ENCODE measurements around the gene PFKM. TPM values are rescaled to one million over a fixed set of nuclear protein-coding genes. Genes with fewer than 3 reads are reported as not detected.
"Not testable (repeated sequence)": the region's sequence is repeated elsewhere in the genome, so short reads cannot be mapped to it uniquely, and the experiment has no call there.

Gene PFKM
- total RNA-seq, 1 donor from 2014 or later: 33.9 TPM

DNA sequence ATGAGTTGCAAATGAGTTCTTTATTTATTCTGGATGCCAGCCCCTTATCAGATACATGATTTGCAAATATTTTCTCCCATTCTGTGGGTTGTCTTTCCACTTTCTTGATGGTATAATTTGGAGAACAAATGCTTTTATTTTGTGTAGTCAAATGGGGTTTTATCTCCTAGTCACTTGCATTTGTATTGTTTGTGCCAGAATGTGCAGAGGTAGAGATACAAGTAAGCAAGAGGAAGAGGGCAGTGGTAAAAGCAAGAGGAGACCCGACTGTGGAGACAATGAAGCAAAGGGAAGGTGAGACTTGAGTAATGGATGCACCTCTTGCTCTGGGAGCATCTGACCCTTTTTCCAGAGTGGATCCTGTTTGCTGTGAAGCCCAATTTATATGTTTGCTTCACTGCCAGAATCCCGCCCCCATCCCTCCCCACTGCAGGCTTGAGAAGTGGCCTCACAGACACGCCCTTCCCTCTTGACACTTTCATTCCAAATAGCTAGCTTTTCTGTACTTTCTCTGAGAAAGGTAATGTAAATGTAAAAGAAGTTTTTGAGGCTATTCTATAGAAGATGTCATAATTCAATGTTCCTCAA, 786 bp upstream of the PFKM start:
- Histone ChIP-seq H3K4me3 (ENCODE audit: low read depth, low read length) (peak overlapping the region; percentile 63), H3K27me3 (ENCODE audit: control insufficient read depth, insufficient read depth, low read length) (no peaks in the 10 kb centered on the region), H3K36me3 (ENCODE audit: control insufficient read depth, insufficient read depth, low read length) (peaks cover 2% of the 10 kb centered on the region)
- TF ChIP-seq, protein P1, sequence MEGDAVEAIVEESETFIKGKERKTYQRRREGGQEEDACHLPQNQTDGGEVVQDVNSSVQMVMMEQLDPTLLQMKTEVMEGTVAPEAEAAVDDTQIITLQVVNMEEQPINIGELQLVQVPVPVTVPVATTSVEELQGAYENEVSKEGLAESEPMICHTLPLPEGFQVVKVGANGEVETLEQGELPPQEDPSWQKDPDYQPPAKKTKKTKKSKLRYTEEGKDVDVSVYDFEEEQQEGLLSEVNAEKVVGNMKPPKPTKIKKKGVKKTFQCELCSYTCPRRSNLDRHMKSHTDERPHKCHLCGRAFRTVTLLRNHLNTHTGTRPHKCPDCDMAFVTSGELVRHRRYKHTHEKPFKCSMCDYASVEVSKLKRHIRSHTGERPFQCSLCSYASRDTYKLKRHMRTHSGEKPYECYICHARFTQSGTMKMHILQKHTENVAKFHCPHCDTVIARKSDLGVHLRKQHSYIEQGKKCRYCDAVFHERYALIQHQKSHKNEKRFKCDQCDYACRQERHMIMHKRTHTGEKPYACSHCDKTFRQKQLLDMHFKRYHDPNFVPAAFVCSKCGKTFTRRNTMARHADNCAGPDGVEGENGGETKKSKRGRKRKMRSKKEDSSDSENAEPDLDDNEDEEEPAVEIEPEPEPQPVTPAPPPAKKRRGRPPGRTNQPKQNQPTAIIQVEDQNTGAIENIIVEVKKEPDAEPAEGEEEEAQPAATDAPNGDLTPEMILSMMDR (IDR thresholded peaks at IDR 0.05; ENCODE audit: insufficient read depth, low read length, poor library complexity, severe bottlenecking): no peak
- DNase-seq (ENCODE audit: low read depth): no peak

DNA sequence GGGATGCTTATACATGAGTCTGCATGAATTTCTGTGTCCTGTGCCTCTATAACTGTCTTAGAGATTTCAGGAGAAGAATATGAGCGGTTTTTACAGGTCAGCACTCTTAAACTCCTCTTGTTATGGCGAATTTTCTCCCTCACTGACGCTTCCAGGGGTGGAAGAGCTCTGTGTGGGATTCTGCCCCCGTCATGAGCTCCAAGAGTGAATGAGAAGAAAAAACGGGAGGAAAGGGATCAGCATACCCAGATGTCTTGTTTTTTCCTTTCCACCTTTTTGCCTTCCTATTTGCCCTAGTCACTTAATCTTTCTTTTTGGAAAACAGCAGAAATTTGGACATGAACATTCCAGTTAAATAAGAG, 651 bp downstream of the PFKM start:
- TF ChIP-seq, protein P1 (IDR thresholded peaks at IDR 0.05; ENCODE audit: insufficient read depth, low read length, poor library complexity, severe bottlenecking): no peak
- Histone ChIP-seq H3K36me3 (ENCODE audit: control insufficient read depth, insufficient read depth, low read length) (peaks cover 2% of the 10 kb centered on the region), H3K4me3 (ENCODE audit: low read depth, low read length) (peak overlapping the region; percentile 63), H3K27me3 (ENCODE audit: control insufficient read depth, insufficient read depth, low read length) (no peaks in the 10 kb centered on the region)
- no peak for DNase-seq (ENCODE audit: low read depth)

GRCh38 chr12:48121522-48121921, 2.4 kb downstream of the PFKM start:
- DNase-seq (ENCODE audit: low read depth): no peak
- H3K27me3 ChIP-seq (ENCODE audit: control insufficient read depth, insufficient read depth, low read length): no peaks in the 10 kb centered on the region
- peaks cover 2% of the 10 kb centered on the region for H3K36me3 ChIP-seq (ENCODE audit: control insufficient read depth, insufficient read depth, low read length)
- TF ChIP-seq, protein P1 (IDR thresholded peaks at IDR 0.05; ENCODE audit: insufficient read depth, low read length, poor library complexity, severe bottlenecking): no peak
- H3K4me3 ChIP-seq (ENCODE audit: low read depth, low read length): no peak overlapping the region

GRCh38 chr12:48122065-48122834, 3.1 kb downstream of the PFKM start:
- no peak for DNase-seq (ENCODE audit: low read depth)
- no peaks in the 10 kb centered on the region for H3K27me3 ChIP-seq (ENCODE audit: control insufficient read depth, insufficient read depth, low read length)
- H3K4me3 ChIP-seq (ENCODE audit: low read depth, low read length): no peak overlapping the region
- TF ChIP-seq, protein P1 (IDR thresholded peaks at IDR 0.05; ENCODE audit: insufficient read depth, low read length, poor library complexity, severe bottlenecking): no peak
- peaks cover 2% of the 10 kb centered on the region for H3K36me3 ChIP-seq (ENCODE audit: control insufficient read depth, insufficient read depth, low read length)

GRCh38 chr12:48123169-48123568, 4.0 kb downstream of the PFKM start:
- TF ChIP-seq, protein P1 (IDR thresholded peaks at IDR 0.05; ENCODE audit: insufficient read depth, low read length, poor library complexity, severe bottlenecking): no peak
- Histone ChIP-seq H3K27me3 (ENCODE audit: control insufficient read depth, insufficient read depth, low read length) (no peaks in the 10 kb centered on the region), H3K4me3 (ENCODE audit: low read depth, low read length) (no peak overlapping the region), H3K36me3 (ENCODE audit: control insufficient read depth, insufficient read depth, low read length) (peaks cover 2% of the 10 kb centered on the region)
- DNase-seq (ENCODE audit: low read depth): no peak

DNA sequence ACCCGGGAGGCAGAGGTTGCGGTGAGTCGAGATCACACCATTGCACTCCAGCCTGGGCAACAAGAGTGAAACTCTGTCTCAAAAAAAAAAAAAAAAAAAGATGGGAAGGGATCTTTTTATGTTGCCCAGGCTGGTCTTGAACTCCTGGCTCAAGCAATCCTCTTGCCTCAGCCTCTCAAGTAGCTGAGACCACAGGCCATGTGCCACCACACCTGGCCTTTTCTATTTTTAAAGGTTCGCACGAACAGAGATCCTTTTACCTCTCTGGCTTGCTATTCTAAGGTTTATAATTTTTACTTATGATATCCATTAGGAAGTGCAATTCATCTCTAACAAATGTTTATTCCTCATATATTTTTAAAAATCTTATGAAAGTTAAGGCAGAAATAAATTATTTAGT, 6.4 kb downstream of the PFKM start:
- H3K4me3 ChIP-seq (ENCODE audit: low read depth, low read length); H3K36me3 ChIP-seq (ENCODE audit: control insufficient read depth, insufficient read depth, low read length); H3K27me3 ChIP-seq (ENCODE audit: control insufficient read depth, insufficient read depth, low read length); DNase-seq (ENCODE audit: low read depth): not testable (repeated sequence)
